ENCODE results near the gene LRRC8B. TPM values are rescaled to one million over a fixed set of nuclear protein-coding genes. Genes with fewer than 3 reads are reported as not detected.

Gene LRRC8B
- total RNA-seq, 1 experiment from 2014 or later: 15.0 TPM

GRCh38 chr1:89640440-89640839 is 115.8 kb downstream of the LRRC8B start:
- DNase-seq: no peak
- POLR2A ChIA-PET (ENCODE audit: unreplicated experiment): no interaction called here
- Histone ChIP-seq H3K4me2 (no peak overlapping the region), H3K9me3 (ENCODE audit: insufficient read depth, low read depth) (no peaks in the 10 kb centered on the region), H3F3A (ENCODE audit: insufficient read depth, low read depth) (peaks cover 17% of the 10 kb centered on the region), H3K4me3 (no peak overlapping the region), H3K4me1 (replicated peaks; ENCODE audit: insufficient read depth) (peaks cover 22% of the 10 kb centered on the region), H3K27me3 (ENCODE audit: insufficient read depth, low read depth) (no peaks in the 10 kb centered on the region), H3K27ac (no peak overlapping the region), H3K36me3 (ENCODE audit: low read depth) (no peaks in the 10 kb centered on the region), H3K79me2 (ENCODE audit: low read depth) (peaks cover 9% of the 10 kb centered on the region), H4K20me1 (ENCODE audit: insufficient read depth) (no peaks in the 10 kb centered on the region), H3K9me2 (ENCODE audit: insufficient read depth) (no peaks in the 10 kb centered on the region), H2AFZ (no peak overlapping the region)
- intact Hi-C loops (cut with micrococcal nuclease; ENCODE audit: unreplicated experiment): no loop called here
- no peak for TF ChIP-seq CTCF (conservative IDR thresholded peaks at IDR 0.05)
- no TSS peak for BruUV-seq (replicated peaks)
- CTCF ChIA-PET: no interaction called here

DNA sequence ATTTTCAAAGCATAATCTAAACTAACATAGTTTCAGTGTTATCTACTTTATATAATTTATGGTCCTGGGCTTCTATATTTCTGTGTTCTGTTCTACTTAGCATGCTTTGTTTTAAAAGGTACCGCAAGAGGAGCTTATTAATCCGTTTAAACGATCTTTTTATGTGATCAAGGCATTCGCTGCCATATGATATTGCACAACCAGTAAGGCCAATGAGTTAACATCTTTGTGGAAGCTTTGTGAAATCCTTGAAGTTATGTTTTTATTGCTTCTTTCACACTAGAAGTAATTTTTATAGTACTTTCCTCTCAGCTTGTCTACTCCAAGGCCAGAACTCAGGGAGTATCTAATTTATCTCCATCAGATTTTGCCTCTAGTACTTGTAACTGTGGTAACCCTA is 117.2 kb downstream of the LRRC8B start:
- CTCF ChIA-PET: no interaction called here

GRCh38 chr1:89643577-89643976 is 118.9 kb downstream of the LRRC8B start:
- DNase-seq: no peak
- Histone ChIP-seq H2AFZ (no peak overlapping the region), H3K27ac (no peak overlapping the region), H3K27me3 (ENCODE audit: insufficient read depth, low read depth) (no peaks in the 10 kb centered on the region), H3F3A (ENCODE audit: insufficient read depth, low read depth) (no peaks in the 10 kb centered on the region), H3K79me2 (ENCODE audit: low read depth) (no peaks in the 10 kb centered on the region; the same call in 1 of the 2 replicates), H3K36me3 (ENCODE audit: low read depth) (no peaks in the 10 kb centered on the region), H3K9me2 (ENCODE audit: insufficient read depth) (no peaks in the 10 kb centered on the region; the same call in 1 of the 2 replicates), H3K4me2 (no peak overlapping the region), H4K20me1 (ENCODE audit: insufficient read depth) (no peaks in the 10 kb centered on the region), H3K4me3 (no peak overlapping the region), H3K9me3 (ENCODE audit: insufficient read depth, low read depth) (no peaks in the 10 kb centered on the region; the same call in 1 of the 2 replicates), H3K4me1 (replicated peaks; ENCODE audit: insufficient read depth) (no peaks in the 10 kb centered on the region)
- POLR2A ChIA-PET (ENCODE audit: unreplicated experiment): no interaction called here
- TF ChIP-seq CTCF (conservative IDR thresholded peaks at IDR 0.05) (no peak), EZH2 (IDR thresholded peaks at IDR 0.05; ENCODE audit: low read depth) (no peak)
- no TSS peak for BruUV-seq (replicated peaks)
- CTCF ChIA-PET: no interaction called here
- intact Hi-C loops (cut with micrococcal nuclease; ENCODE audit: unreplicated experiment): no loop called here

More for the DNA sequence above, 117.2 kb downstream of the LRRC8B start:
- Histone ChIP-seq H3F3A (ENCODE audit: insufficient read depth, low read depth) (peaks cover 4% of the 10 kb centered on the region), H3K79me2 (ENCODE audit: low read depth) (peaks cover 4% of the 10 kb centered on the region; the same call in 1 of the 2 replicates), H2AFZ (no peak overlapping the region), H3K27ac (no peak overlapping the region), H3K9me2 (ENCODE audit: insufficient read depth) (no peaks in the 10 kb centered on the region), H3K27me3 (ENCODE audit: insufficient read depth, low read depth) (no peaks in the 10 kb centered on the region), H3K36me3 (ENCODE audit: low read depth) (no peaks in the 10 kb centered on the region), H3K4me2 (no peak overlapping the region), H3K4me3 (no peak overlapping the region), H3K4me1 (replicated peaks; ENCODE audit: insufficient read depth) (peaks cover 8% of the 10 kb centered on the region), H3K9me3 (ENCODE audit: insufficient read depth, low read depth) (no peaks in the 10 kb centered on the region; the same call in 1 of the 2 replicates), H4K20me1 (ENCODE audit: insufficient read depth) (no peaks in the 10 kb centered on the region)
- POLR2A ChIA-PET (ENCODE audit: unreplicated experiment): no interaction called here
- intact Hi-C loops (cut with micrococcal nuclease; ENCODE audit: unreplicated experiment): no loop called here
- BruUV-seq (replicated peaks): no TSS peak
- TF ChIP-seq CTCF (conservative IDR thresholded peaks at IDR 0.05): no peak
- TF ChIP-seq EZH2 (IDR thresholded peaks at IDR 0.05; ENCODE audit: low read depth): no peak
- no peak for DNase-seq
